Fibroblast of mammary gland (primary cell): ENCODE measurements around the gene SBNO1.

Source experiments
- DNase-seq: peaks from one replicate; pipeline ENCODE4 v3.0.0-alpha.2; 2010; ENCODE audit warnings: low read depth
- H3K4me3 ChIP-seq: 2 replicates; pipeline ENCODE4 v1.5.1; 2011; ENCODE audit warnings: low read depth, mild to moderate bottlenecking, low read length, moderate library complexity; ENCODE audit not compliant: control insufficient read depth
- TF ChIP-seq, protein P1 (sequence below): conservative IDR thresholded peaks from 2 replicates; pipeline ENCODE4 v1.5.1; 2011; ENCODE audit warnings: low read depth, low read length, inconsistent platforms; ENCODE audit not compliant: control insufficient read depth, insufficient read depth

SBNO1 gene

DNA sequence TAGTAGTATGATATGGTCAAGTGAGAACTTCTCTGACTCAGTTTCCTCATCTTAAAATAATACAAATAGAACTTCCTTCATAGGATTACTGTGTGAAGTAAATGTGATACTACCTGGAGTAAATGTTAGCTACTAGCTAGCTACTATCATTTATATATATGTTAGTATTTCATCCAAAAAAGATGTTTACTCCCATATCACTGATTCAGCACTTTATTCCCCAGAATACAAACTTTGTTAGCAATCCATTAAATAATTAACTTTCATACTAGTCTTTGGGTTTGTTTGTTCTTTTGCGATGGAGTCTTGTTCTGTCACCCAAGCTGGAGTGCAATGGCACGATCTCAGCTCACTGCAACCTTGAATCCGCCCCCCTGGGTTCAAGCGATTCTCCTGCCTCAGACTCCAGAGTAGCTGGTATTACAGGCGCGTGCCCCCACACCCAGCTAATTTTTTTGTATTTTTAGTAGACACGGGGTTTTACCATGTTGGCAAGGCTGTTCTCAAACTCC is 8.4 kb downstream of the SBNO1 start:
- no peak overlapping the region for H3K4me3 ChIP-seq
- TF ChIP-seq, protein P1, sequence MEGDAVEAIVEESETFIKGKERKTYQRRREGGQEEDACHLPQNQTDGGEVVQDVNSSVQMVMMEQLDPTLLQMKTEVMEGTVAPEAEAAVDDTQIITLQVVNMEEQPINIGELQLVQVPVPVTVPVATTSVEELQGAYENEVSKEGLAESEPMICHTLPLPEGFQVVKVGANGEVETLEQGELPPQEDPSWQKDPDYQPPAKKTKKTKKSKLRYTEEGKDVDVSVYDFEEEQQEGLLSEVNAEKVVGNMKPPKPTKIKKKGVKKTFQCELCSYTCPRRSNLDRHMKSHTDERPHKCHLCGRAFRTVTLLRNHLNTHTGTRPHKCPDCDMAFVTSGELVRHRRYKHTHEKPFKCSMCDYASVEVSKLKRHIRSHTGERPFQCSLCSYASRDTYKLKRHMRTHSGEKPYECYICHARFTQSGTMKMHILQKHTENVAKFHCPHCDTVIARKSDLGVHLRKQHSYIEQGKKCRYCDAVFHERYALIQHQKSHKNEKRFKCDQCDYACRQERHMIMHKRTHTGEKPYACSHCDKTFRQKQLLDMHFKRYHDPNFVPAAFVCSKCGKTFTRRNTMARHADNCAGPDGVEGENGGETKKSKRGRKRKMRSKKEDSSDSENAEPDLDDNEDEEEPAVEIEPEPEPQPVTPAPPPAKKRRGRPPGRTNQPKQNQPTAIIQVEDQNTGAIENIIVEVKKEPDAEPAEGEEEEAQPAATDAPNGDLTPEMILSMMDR, result no peak
- DNase-seq, result no peak

DNA sequence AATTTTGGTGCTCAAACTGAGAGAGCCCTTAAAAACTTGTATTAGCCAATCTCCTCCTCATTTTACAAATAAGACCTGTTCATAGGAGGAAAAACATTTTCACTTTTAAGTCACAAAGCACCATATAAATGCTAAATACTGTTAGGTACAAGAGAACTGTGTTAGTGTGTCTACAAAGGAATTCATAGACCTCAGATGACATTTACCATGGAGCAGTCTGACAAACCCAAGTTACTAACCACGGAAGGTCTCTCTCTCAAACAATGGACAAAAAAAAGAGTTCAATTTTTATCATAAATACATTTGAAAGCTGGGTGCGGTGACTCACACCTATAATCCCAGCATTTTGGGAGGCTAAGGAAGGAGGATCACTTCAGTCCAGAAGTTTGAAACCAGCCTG is 10.0 kb downstream of the SBNO1 start:
- DNase-seq, result no peak
- H3K4me3 ChIP-seq, result no peak overlapping the region
- TF ChIP-seq, protein P1, result no peak

DNA sequence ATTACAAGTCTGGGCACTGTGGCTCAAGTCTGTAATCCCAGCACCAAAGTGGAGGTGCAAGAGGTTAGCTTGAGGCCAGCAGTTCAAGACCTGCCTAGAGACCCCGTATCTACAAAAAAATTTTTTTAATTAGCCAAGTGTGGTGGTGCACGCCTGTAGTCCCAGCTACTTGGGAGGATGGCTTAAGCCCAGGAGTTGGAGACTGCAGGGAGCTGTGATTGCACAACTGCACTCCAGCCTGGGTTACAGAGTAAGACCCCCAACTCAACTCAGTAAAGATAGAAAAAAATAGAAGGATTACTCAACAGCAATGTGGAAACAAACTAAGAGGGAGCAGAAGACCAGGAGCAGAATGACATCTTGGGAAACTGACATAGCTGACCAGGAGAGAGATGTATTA is 13.3 kb downstream of the SBNO1 start:
- H3K4me3 ChIP-seq, result no peak overlapping the region
- TF ChIP-seq, protein P1, result no peak
- no peak for DNase-seq

DNA sequence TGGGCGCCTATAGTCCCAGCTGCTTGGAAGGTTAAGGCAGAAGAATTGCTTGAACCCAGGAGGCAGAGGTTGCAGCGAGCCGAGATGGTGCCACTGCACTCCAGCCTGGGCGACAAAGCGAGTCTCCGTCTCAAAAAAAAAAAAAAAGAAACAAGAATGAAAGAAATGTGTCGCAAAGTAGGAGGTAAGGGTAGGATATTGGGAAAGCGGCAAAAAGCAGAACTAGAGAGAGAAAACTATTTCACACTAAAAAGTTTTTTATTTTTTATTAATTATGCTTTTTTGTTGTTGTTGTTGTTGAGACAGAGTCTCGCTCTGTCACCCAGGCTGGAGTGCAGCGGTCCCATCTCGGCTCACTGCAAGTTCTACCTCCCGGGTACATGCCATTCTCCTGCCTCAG is 17.7 kb downstream of the SBNO1 start:
- H3K4me3 ChIP-seq, result no peak overlapping the region
- TF ChIP-seq, protein P1, result no peak
- DNase-seq, result no peak

DNA sequence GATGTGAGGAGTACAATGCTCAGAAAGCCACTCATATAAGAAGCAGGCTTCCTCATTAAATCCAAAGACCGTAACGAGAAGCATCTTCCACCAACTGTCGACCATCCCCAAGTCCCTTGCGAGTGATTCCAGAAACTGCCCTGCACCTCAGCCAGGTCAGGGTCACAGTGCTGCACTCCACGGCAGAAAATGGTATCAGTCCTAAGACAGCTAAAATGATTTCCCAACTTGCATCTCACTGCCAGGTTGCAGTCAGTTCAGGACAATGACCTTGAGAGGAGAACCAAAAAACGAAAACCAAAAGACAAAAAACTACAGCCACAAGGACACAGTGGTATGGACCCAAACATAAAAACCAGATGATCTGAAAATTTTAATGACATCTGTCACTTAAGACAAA is 20.6 kb downstream of the SBNO1 start:
- TF ChIP-seq, protein P1, result no peak
- H3K4me3 ChIP-seq, result no peak overlapping the region
- DNase-seq, result no peak

DNA sequence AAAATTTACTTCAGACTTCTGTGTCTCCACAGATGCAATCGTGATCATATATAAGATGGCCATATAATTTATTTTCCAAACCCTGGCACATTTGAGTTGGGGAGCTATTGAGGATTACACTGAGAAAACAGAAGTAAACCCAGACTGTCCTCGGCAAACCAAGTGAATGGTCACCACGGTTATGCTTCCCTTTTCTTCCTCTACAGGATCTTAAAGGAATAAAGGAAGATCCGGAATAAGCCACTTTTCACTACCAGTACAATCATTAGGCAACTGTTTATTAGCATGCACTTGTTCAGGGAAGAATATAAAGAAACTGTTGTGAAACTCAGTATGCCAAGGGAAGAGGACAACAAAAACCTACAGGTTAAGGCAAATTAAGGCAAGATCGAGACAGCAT is 27.6 kb downstream of the SBNO1 start:
- TF ChIP-seq, protein P1, result no peak
- H3K4me3 ChIP-seq, result no peak overlapping the region
- DNase-seq, result no peak

DNA sequence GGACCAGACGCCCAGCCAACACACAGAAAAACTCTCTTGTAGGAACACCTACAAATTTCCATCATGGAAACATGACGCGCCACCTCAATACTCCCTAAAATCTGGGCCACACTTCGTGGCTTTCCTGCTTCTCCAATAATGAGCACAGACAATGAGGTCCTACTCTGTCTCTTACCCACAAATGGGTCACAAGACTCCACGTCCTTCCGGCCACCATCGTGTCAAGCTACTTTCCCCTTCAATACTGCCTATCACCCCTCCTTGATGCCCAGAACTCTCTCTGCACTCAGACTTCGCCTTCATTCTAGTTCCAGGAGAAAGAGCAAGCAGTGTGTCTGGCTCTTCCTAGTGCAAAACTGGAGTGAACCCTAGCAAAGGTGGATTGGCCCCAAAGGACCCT is 28.1 kb downstream of the SBNO1 start:
- H3K4me3 ChIP-seq, result no peak overlapping the region
- TF ChIP-seq, protein P1, result no peak
- no peak for DNase-seq
